ENCODE results near the gene BIRC6. TPM values are rescaled to one million over a fixed set of nuclear protein-coding genes. Genes with fewer than 3 reads are reported as not detected.

BIRC6 gene
- total RNA-seq, 1 experiment from 2014 or later: 69.6 TPM

DNA sequence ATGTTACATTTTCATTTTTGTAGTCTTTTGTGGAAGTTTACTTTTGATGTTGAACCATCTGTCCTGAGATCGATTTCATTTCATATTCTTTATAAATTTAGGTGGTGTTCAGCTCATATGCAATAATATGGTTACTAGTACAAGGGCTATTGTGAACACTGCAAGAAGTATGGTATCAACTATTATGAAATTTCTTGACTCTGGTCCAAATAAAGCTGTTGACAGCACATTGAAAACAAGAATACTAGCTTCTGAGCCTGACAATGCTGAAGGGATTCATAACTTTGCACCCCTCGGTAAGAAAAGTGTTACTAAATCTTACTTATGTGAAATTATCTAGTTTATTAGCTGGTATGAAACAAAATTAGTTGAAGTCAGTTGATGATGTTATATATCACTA, 146.1 kb downstream of the BIRC6 start:
- Mint-ChIP-seq H3K4me1 (ENCODE audit: insufficient read depth, unreplicated experiment) (no peaks in the 10 kb centered on the region), H3K36me3 (ENCODE audit: insufficient read depth, unreplicated experiment) (peaks cover 70% of the 10 kb centered on the region), H3K4me3 (ENCODE audit: unreplicated experiment) (no peak overlapping the region), H3K9me3 (ENCODE audit: unreplicated experiment) (no peaks in the 10 kb centered on the region), H3K27me3 (ENCODE audit: insufficient read depth, unreplicated experiment) (no peaks in the 10 kb centered on the region), H3K27ac (ENCODE audit: low read depth, unreplicated experiment) (no peak overlapping the region)
- TF ChIP-seq, protein P1, sequence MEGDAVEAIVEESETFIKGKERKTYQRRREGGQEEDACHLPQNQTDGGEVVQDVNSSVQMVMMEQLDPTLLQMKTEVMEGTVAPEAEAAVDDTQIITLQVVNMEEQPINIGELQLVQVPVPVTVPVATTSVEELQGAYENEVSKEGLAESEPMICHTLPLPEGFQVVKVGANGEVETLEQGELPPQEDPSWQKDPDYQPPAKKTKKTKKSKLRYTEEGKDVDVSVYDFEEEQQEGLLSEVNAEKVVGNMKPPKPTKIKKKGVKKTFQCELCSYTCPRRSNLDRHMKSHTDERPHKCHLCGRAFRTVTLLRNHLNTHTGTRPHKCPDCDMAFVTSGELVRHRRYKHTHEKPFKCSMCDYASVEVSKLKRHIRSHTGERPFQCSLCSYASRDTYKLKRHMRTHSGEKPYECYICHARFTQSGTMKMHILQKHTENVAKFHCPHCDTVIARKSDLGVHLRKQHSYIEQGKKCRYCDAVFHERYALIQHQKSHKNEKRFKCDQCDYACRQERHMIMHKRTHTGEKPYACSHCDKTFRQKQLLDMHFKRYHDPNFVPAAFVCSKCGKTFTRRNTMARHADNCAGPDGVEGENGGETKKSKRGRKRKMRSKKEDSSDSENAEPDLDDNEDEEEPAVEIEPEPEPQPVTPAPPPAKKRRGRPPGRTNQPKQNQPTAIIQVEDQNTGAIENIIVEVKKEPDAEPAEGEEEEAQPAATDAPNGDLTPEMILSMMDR (IDR thresholded peaks at IDR 0.05; ENCODE audit: unreplicated experiment): no peak
- DNase-seq (ENCODE audit: unreplicated experiment): peak; percentile 13
- CTCF ChIA-PET: no interaction called here
- POLR2A ChIA-PET: no interaction called here
- no TSS peak for BruUV-seq (replicated peaks)
- intact Hi-C loops (cut with micrococcal nuclease): no loop called here

DNA sequence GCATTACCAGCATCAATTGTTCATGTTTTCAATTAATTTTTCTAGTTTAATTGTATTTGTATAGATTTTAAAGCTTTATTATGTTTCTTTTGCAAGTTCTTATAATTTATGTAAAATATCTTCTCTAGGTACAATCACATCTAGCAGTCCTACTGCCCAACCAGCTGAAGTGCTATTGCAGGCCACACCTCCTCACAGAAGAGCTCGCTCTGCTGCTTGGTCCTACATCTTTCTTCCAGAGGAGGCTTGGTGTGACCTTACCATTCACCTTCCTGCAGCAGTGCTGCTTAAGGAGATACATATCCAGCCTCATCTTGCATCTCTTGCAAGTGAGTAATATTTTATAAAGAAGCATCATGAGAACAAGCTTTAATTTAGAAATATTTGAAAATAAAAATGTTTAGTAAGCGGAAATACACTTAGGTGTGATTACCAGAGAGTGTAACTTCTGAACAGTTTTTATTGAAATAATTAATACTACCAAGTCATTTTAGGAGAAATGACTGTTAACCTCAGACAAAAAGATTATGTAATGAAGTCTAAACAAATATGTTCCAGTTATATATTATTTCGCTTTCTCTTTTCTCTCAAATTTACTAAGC, 148.2 kb downstream of the BIRC6 start:
- Mint-ChIP-seq H3K9me3 (ENCODE audit: unreplicated experiment) (no peaks in the 10 kb centered on the region), H3K27me3 (ENCODE audit: insufficient read depth, unreplicated experiment) (no peaks in the 10 kb centered on the region), H3K4me3 (ENCODE audit: unreplicated experiment) (no peak overlapping the region), H3K4me1 (ENCODE audit: insufficient read depth, unreplicated experiment) (no peaks in the 10 kb centered on the region), H3K36me3 (ENCODE audit: insufficient read depth, unreplicated experiment) (peaks cover 71% of the 10 kb centered on the region), H3K27ac (ENCODE audit: low read depth, unreplicated experiment) (no peak overlapping the region)
- no peak for DNase-seq (ENCODE audit: unreplicated experiment)
- no TSS peak for BruUV-seq (replicated peaks)
- ChIA-PET CTCF (interaction anchor here (0.6 to 1.7 kb wide), 3 partner anchors 11 to 107 kb away, joined by 3 to 4 read pairs (median 4); no protein-coding TSS in a partner anchor), POLR2A (interaction anchor here (0.6 to 0.7 kb wide), 2 partner anchors 33 to 67 kb away, joined by 3 read pairs; no protein-coding TSS in a partner anchor)
- intact Hi-C loops (cut with micrococcal nuclease): no loop called here
- TF ChIP-seq, protein P1 (IDR thresholded peaks at IDR 0.05; ENCODE audit: unreplicated experiment): no peak

DNA sequence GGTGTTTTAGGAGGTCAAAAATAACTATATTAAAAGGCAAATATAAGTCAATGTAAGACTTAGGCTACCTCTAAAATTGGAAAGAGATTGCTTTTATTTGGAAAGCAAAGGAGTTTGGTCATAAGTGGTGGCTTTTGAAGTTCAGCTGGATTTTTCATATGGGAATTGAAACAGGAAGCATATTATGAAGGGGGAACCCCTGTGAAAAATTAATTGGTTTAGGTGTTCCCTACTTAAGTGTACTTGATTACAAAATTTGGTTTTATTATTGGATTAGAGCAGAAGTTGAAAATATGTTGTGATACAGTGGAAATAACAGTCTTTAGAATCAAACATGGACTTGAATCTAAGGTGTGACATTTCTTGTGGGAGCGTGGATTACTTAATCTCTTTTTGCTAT, 149.6 kb downstream of the BIRC6 start:
- Mint-ChIP-seq H3K9me3 (ENCODE audit: unreplicated experiment) (no peaks in the 10 kb centered on the region), H3K27me3 (ENCODE audit: insufficient read depth, unreplicated experiment) (no peaks in the 10 kb centered on the region), H3K27ac (ENCODE audit: low read depth, unreplicated experiment) (no peak overlapping the region), H3K36me3 (ENCODE audit: insufficient read depth, unreplicated experiment) (peaks cover 77% of the 10 kb centered on the region), H3K4me1 (ENCODE audit: insufficient read depth, unreplicated experiment) (no peaks in the 10 kb centered on the region), H3K4me3 (ENCODE audit: unreplicated experiment) (no peak overlapping the region)
- intact Hi-C loops (cut with micrococcal nuclease): no loop called here
- TF ChIP-seq, protein P1 (IDR thresholded peaks at IDR 0.05; ENCODE audit: unreplicated experiment): no peak
- DNase-seq (ENCODE audit: unreplicated experiment): no peak
- BruUV-seq (replicated peaks): no TSS peak
- ChIA-PET CTCF (interaction anchor here (0.5 to 1.7 kb wide), 2 partner anchors 9 to 889 kb away, joined by 3 to 4 read pairs; no protein-coding TSS in a partner anchor), POLR2A (interaction anchor here (1.6 kb wide), 1 partner anchor 11 kb away, joined by 3 read pairs; no protein-coding TSS in a partner anchor)

DNA sequence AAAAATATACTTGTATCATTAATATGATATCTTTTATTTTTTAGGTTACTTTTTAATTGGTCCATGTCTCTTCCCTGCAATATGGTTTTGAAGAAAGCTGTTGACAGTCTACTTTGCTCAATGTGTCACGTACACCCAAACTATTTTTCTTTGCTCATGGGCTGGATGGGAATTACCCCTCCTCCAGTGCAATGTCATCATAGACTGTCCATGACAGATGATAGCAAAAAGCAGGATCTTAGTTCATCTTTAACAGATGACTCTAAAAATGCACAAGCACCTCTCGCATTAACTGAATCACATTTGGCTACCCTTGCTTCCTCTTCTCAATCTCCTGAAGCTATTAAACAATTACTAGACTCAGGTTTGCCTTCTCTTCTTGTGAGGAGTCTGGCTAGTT, 158.1 kb downstream of the BIRC6 start:
- no TSS peak for BruUV-seq (replicated peaks)
- ChIA-PET POLR2A (no interaction called here), CTCF (interaction anchor here (0.7 to 1.4 kb wide), 2 partner anchors 9 to 37 kb away, joined by 3 to 4 read pairs; no protein-coding TSS in a partner anchor)
- no peak for DNase-seq (ENCODE audit: unreplicated experiment)
- no peak overlapping the region for H3K4me3 Mint-ChIP-seq (ENCODE audit: unreplicated experiment)
- intact Hi-C loops (cut with micrococcal nuclease): no loop called here
- no peak overlapping the region for H3K27ac Mint-ChIP-seq (ENCODE audit: low read depth, unreplicated experiment)
- H3K36me3 Mint-ChIP-seq (ENCODE audit: insufficient read depth, unreplicated experiment): peaks cover 80% of the 10 kb centered on the region
- H3K9me3 Mint-ChIP-seq (ENCODE audit: unreplicated experiment): no peaks in the 10 kb centered on the region
- TF ChIP-seq, protein P1 (IDR thresholded peaks at IDR 0.05; ENCODE audit: unreplicated experiment): no peak
- no peaks in the 10 kb centered on the region for H3K27me3 Mint-ChIP-seq (ENCODE audit: insufficient read depth, unreplicated experiment)
- no peaks in the 10 kb centered on the region for H3K4me1 Mint-ChIP-seq (ENCODE audit: insufficient read depth, unreplicated experiment)

Data from MCF 10A (cell line).